NK-92 (cell line): ENCODE results near the gene YIF1A.
"Not testable (repeated sequence)": the region's sequence is repeated elsewhere in the genome, so short reads cannot be mapped to it uniquely, and the experiment has no call there.

Experiments used
- DNase-seq: peaks from one replicate; lab custom pipeline; 2025; ENCODE audit not compliant: unreplicated experiment; lab: John Stamatoyannopoulos, UW

The YIF1A gene

GRCh38 chr11:66311965-66312548 is 23.1 kb upstream of the YIF1A start:
- DNase-seq = peak; percentile 84

DNA sequence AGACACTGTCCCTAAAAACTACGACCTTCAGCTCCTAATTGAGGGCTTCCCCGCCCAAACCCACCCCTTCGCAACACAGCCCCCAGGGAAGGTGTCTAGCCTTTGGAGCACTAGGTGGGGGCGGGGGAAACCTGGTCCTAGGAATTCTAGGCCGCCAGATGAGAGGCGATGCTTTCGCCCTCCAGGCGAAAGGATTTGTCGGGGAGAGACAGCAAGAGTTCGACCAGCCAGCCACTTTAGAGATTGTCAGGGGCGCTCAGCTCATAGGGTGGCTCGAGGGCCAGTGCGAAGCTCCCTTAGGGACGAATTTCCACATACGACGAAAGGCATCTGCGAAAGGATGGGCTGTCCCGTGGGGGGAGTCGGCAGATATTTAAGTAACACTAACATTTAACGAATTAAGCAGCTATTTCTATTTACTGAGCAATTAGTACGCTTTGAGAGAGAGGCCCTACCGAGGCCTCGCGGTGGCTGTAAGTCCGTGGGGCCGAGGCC is 22.6 kb upstream of the YIF1A start:
- no peak for DNase-seq

- DNase-seq = not testable (repeated sequence)
Measured at GRCh38 chr11:66310803-66311440, 22.0 kb upstream of the YIF1A start.

GRCh38 chr11:66310324-66310723 is 21.4 kb upstream of the YIF1A start:
- no peak for DNase-seq

- no peak for DNase-seq
Measured at GRCh38 chr11:66309475-66309874, 20.5 kb upstream of the YIF1A start.

- DNase-seq = no peak
Measured at GRCh38 chr11:66302656-66303055, 13.7 kb upstream of the YIF1A start.

GRCh38 chr11:66299186-66299585 is 10.2 kb upstream of the YIF1A start:
- DNase-seq = no peak

DNA sequence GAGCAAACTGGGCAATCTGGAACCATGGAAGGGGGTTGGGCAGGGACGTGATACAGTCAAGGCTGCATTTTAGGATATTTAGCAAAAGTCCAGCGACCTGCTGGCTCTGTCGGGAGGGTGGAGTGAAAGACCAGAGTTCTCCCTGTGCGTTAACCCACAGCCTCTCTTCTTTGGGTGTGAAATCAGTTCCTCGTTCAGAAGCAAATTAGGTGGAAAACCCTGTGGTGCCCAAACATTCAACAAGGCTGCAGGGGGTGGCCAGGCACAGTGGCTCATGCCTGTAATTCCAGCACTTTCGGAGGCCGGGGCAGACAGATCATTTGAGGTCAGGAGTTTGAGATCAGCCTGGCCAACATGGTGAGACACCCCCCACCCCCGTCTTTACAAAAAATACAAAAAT is 8.7 kb upstream of the YIF1A start:
- DNase-seq = no peak

DNA sequence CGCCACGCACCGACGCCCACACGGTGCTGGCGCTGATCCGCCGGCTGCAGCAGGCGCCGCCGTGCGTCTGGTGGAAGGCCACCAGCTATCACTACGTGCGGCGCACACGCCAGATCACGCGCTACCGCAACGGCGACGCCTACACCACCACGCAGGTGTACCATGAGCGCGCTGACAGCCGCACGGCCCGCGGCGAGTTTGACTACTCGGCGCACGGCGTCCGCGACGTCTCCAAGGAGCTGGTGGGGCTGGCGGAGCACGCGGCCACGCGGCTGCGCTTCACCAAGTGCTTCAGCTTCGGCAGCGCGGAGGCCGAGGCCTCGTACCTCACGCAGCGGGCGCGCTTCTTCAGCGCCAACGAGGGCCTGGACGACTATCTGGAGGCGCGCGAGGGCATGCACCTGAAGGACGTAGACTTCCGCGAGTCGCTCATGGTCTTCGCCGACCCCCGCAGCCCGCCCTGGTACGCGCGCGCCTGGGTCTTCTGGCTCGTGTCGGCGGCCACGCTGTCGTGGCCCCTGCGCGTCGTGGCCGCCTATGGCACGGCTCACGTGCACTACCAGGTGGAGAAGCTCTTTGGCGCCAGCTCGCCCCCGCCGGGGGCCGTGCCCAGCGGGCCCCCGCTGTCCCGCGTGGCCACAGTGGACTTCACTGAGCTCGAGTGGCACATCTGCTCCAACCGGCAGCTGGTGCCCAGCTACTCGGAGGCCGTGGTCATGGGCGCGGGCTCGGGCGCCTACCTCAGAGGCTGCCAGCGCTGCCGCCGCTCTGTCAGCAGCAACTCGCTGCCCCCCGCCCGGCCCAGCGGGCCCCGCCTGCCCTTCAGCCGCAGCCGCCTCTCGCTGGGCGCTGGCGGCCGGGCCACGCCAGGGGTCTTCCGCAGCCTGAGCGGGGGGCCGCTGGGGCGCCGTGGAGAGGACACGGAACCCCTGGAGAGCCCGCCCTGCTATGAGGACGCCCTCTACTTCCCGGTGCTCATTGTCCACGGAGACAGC is 6.0 kb upstream of the YIF1A start:
- DNase-seq = no peak

- no peak for DNase-seq
Measured at GRCh38 chr11:66293777-66294625, 5.1 kb upstream of the YIF1A start.

DNA sequence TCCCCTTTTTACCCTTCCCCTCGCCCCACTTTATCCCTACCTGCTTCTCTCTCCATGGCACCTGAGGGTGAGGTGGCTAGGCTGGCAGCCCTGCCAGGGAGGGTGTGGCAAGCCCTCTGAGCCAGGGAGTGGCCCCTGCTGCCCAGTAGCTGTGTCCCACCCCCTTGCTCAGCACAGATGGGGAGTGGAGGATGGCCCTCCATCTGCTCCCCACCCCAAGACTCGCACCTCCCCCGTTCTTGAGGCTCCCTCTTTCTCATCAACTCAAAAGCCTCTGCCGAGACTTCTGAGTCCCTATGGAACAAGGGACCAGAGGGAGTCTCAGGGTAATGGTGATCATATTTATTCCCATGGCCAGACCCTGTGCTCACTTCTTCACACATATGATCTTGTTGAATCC is 4.4 kb upstream of the YIF1A start:
- no peak for DNase-seq

DNA sequence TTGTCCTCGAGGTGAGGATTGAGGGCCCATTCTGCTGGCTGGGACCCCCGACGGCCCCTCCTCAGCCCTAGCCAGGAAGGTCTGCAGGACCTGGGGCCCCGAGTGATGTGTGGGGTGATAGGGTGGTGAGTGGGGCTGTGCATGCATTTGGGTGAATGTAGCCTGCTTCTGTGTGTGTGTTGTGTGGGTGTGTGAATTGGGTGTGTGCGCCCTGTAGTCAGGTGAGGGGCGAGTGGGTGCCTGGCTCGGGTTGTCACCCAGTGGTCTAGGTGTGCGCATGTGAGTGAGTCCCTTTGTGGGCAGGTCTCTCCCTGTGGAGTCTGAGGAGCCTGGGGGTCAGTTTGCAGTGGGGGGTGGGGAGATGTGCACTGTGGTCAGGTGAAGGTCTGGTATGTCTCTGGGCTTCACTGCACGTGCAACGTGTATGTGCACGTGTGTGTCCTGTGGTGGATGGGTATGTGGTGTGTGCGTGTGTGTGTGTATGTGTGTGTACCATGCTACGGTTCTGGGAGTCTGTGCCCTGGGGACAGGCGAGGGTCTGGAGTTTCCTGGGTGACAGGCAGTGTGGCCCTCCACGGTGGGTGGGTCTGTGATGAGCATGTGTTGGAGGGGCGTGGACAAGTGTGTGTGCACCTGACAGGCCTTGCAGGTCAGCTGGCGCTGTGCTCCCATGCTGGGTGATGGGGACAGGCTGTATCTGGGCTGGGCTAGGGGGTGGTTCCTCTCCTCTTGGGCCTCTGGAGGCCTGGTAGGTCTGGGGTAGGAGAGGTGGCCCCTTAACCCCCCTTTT is 3.8 kb upstream of the YIF1A start:
- no peak for DNase-seq

DNA sequence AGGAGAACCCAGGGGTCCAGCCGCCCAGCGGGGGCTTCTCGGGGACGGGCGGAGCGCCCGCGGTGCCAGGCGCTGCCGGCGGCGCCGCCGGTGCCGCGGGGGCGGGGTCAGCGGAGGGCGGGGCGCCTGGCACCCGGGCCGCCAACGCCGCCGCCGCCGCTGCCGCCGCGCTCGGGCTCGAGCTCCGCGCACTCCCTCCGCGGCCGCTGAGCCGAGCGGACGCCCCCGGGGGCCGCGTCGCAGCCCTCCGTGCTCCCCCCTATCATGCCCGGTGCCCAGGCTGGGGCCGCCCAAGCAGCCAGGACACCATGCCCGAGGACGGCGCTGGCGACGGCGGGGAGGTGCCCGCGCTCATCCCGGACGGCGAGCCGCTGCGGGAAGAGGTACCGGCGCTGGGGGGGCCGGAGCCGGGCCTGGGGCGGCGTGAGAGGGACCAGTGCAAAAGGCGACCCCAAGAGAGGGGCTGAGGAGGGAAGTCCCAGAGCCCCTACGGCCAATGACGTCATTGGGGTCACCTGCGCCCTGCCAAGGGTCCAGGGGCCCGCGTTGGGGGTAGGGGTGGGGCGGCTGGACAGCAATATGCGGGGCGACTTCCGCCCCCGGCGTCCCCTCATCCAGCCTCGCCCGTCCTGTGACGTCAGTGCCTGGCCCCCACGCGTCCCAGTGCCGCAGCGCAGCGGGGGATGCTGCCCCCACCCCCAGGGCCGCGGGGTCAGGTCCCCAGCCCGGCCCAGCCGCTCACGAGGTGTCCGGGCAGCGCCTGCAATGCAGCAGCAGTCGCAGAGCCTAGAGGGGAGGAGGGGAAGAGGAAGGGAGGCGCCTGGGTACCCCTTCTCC is 3.0 kb upstream of the YIF1A start, which contains the start of gene TMEM151A:
Gene TMEM151A, plus strand, starts transcription at position 189 of the 837 bp plus-strand sequence. Its CDS starts 120 bp downstream, at position 309.
- DNase-seq = no peak

- no peak for DNase-seq
Measured at GRCh38 chr11:66291303-66291705, 2.4 kb upstream of the YIF1A start.

- DNase-seq = no peak
Measured at GRCh38 chr11:66290330-66290621, 1.3 kb upstream of the YIF1A start.

- DNase-seq = no peak
Measured at GRCh38 chr11:66289548-66290329, 796 bp upstream of the YIF1A start.

- no peak for DNase-seq
Measured at GRCh38 chr11:66287889-66288670, 863 bp downstream of the YIF1A start.
